ENCODE data around the gene ZNF81. TPM values are rescaled to one million over a fixed set of nuclear protein-coding genes. Genes with fewer than 3 reads are reported as not detected.

ZNF81 gene
- total and polyA plus RNA-seq, 2 of the 13 experiments (the other 11 are each of a cell fraction or from before 2014, with no cell fraction given): 1.4 to 3.2 TPM

GRCh38 chrX:47836164-47837072 is at the start of gene ZNF81 (continued):
- TF ChIP-seq ZNF180 (CRISPR knock-in tag; IDR thresholded peaks at IDR 0.05; ENCODE audit: borderline replicate concordance, low read depth) (no peak), BATF2 (CRISPR knock-in tag; IDR thresholded peaks at IDR 0.05) (no peak), MIER3 (CRISPR knock-in tag; IDR thresholded peaks at IDR 0.05; ENCODE audit: borderline replicate concordance) (no peak), PHF5A (CRISPR knock-in tag; IDR thresholded peaks at IDR 0.05; ENCODE audit: low read depth, unreplicated experiment) (no peak), ZNF432 (CRISPR knock-in tag; IDR thresholded peaks at IDR 0.05; ENCODE audit: borderline replicate concordance) (no peak), TFE3 (CRISPR knock-in tag; IDR thresholded peaks at IDR 0.05) (no peak), ZNF777 (CRISPR knock-in tag; IDR thresholded peaks at IDR 0.05) (no peak), ZNF841 (CRISPR knock-in tag; IDR thresholded peaks at IDR 0.05; ENCODE audit: borderline replicate concordance) (no peak), ZNF44 (CRISPR knock-in tag; IDR thresholded peaks at IDR 0.05) (no peak), SALL1 (CRISPR knock-in tag; IDR thresholded peaks at IDR 0.05) (peak; percentile 63), ZNF281 (CRISPR knock-in tag; IDR thresholded peaks at IDR 0.05; ENCODE audit: borderline replicate concordance) (no peak), HCFC1 (IDR thresholded peaks at IDR 0.05; ENCODE audit: low read depth, low read length) (peak; percentile 66; the same call in 1 of the 2 replicates), HNF1B (CRISPR knock-in tag; IDR thresholded peaks at IDR 0.05) (0 out of 2 replicates have a peak, but pooled peaks have one; percentile 42), ZNF720 (CRISPR knock-in tag; IDR thresholded peaks at IDR 0.05) (no peak), KAT2B (IDR thresholded peaks at IDR 0.05; ENCODE audit: borderline replicate concordance, low read depth, low read length) (no peak), ZMYM4 (CRISPR knock-in tag; IDR thresholded peaks at IDR 0.05) (peak; percentile 33; the same call in 1 of the 2 replicates), RARG (CRISPR knock-in tag; IDR thresholded peaks at IDR 0.05; ENCODE audit: low read depth) (no peak), IKZF1 (IDR thresholded peaks at IDR 0.05) (no peak), NCOA2 (CRISPR knock-in tag; IDR thresholded peaks at IDR 0.05) (no peak)
